Karpas-422 (cell line): ENCODE data around the gene KIAA0319L. TPM values are rescaled to one million over a fixed set of nuclear protein-coding genes. Genes with fewer than 3 reads are reported as not detected.
A peak's percentile ranks its signal among the peaks of the same experiment; 100 is the strongest.

Source experiments
- DNase-seq: peaks from one replicate; pipeline ENCODE4 v3.0.0-alpha.2; 2015
- H2AFZ ChIP-seq: fragments of 200-600 bp; sonication (generic); 2 replicates; pipeline ENCODE4 v1.6.1; 2014; ENCODE audit warnings: antibody characterized with exemption, low read length, mixed read lengths
- H3K27ac ChIP-seq: fragments of 200-600 bp; sonication (generic); 2 replicates; pipeline ENCODE4 v1.5.1; 2014; ENCODE audit warnings: mild to moderate bottlenecking, low read length, moderate library complexity
- H3K27me3 ChIP-seq: fragments of 200-600 bp; sonication (generic); 2 replicates; pipeline ENCODE4 v1.6.1; 2014; ENCODE audit warnings: low read length, mixed read lengths
- H3K36me3 ChIP-seq: fragments of 200-600 bp; sonication (generic); 2 replicates; pipeline ENCODE4 v1.6.1; 2014; ENCODE audit warnings: low read length, mixed read lengths; ENCODE audit not compliant: insufficient read depth
- H3K4me1 ChIP-seq: fragments of 200-600 bp; sonication (generic); 2 replicates; pipeline ENCODE4 v1.6.1; 2014; ENCODE audit warnings: mild to moderate bottlenecking, low read length, mixed read lengths
- H3K4me2 ChIP-seq: fragments of 200-600 bp; sonication (generic); 2 replicates; pipeline ENCODE4 v1.6.1; 2014; ENCODE audit warnings: low read length, low read depth, mild to moderate bottlenecking; ENCODE audit not compliant: poor library complexity, severe bottlenecking
- H3K4me3 ChIP-seq: fragments of 200-600 bp; sonication (generic); 2 replicates; pipeline ENCODE4 v1.5.1; 2014; ENCODE audit warnings: mild to moderate bottlenecking, antibody characterized with exemption, low read length, mixed read lengths
- H3K79me2 ChIP-seq: fragments of 200-600 bp; sonication (generic); 2 replicates; pipeline ENCODE4 v1.6.1; 2014; ENCODE audit warnings: mild to moderate bottlenecking, low read length, mixed read lengths
- H3K9ac ChIP-seq: fragments of 200-600 bp; sonication (generic); 2 replicates; pipeline ENCODE4 v1.6.0; 2014; ENCODE audit warnings: low read length
- H3K9me2 ChIP-seq: fragments of 200-600 bp; sonication (generic), shearing (Covaris generic); replicated peaks from 2 replicates; pipeline ENCODE4 v1.6.0; 2014; ENCODE audit warnings: mild to moderate bottlenecking, low read length, moderate library complexity; ENCODE audit not compliant: insufficient read depth
- H3K9me3 ChIP-seq: fragments of 300-700, 200-600 bp; sonication (generic); 2 replicates; pipeline ENCODE4 v1.6.1; 2014; ENCODE audit warnings: low read length, mixed read lengths
- H4K20me1 ChIP-seq: fragments of 200-600 bp; sonication (generic); 2 replicates; pipeline ENCODE4 v1.6.1; 2014; ENCODE audit warnings: mild to moderate bottlenecking, antibody characterized with exemption, low read length, low read depth; ENCODE audit not compliant: insufficient read depth
- total RNA-seq: library from RNA; depleted of rRNA; stranded (reverse); fragments of >200 nt; shearing (Covaris generic); gene quantifications from 2 replicates; pipeline ENCODE4 v1.2.3, GENCODE V29; 2014; ENCODE audit warnings: low replicate concordance; rRNA removed

KIAA0319L gene
- 34.0 and 53.6 TPM in 2 replicates for total RNA-seq

GRCh38 chr1:35557118-35557610 lies at the start of gene KIAA0319L:
KIAA0319L (minus strand) TSS chr1:35557403; CDS start chr1:35554491, 2,912 bp downstream.
- peak; percentile 90 for DNase-seq
- peaks cover 37% of the 10 kb centered on the region for H3K4me1 ChIP-seq

GRCh38 chr1:35605867-35606182 lies 48.6 kb upstream of the KIAA0319L start:
- Histone ChIP-seq H3K9me2 (no peaks in the 10 kb centered on the region), H3K79me2 (peaks cover 48% of the 10 kb centered on the region), H3K27ac (no peak overlapping the region), H2AFZ (no peak overlapping the region), H3K4me3 (no peak overlapping the region), H3K4me2 (no peak overlapping the region), H3K9ac (no peak overlapping the region), H3K4me1 (no peaks in the 10 kb centered on the region), H3K36me3 (peaks cover 57% of the 10 kb centered on the region), H3K27me3 (no peaks in the 10 kb centered on the region), H4K20me1 (0 out of 2 replicates have a peak, but pooled peaks cover 6% of the 10 kb centered on the region), H3K9me3 (no peaks in the 10 kb centered on the region)
- no peak for DNase-seq

More at GRCh38 chr1:35557118-35557610, at the start of gene KIAA0319L:
- Histone ChIP-seq H3K27me3 (no peaks in the 10 kb centered on the region), H3K4me2 (peak within 1 kb of the TSS; percentile 98), H3K9me2 (no peaks in the 10 kb centered on the region), H3K79me2 (peaks cover 61% of the 10 kb centered on the region), H3K9ac (peak within 1 kb of the TSS; percentile 94), H2AFZ (peak within 1 kb of the TSS; percentile 77; the same call in 1 of the 2 replicates), H3K9me3 (no peaks in the 10 kb centered on the region), H3K4me3 (peak within 1 kb of the TSS; percentile 96), H3K27ac (peak within 1 kb of the TSS; percentile 76), H3K36me3 (peaks cover 13% of the 10 kb centered on the region; the same call in 1 of the 2 replicates), H4K20me1 (peaks cover 4% of the 10 kb centered on the region; the same call in 1 of the 2 replicates)

GRCh38 chr1:35605071-35605866 lies 48.1 kb upstream of the KIAA0319L start:
- Histone ChIP-seq H3K9ac (no peak overlapping the region), H3K27me3 (no peaks in the 10 kb centered on the region), H2AFZ (no peak overlapping the region), H3K4me1 (no peaks in the 10 kb centered on the region), H3K79me2 (peaks cover 43% of the 10 kb centered on the region), H3K4me3 (no peak overlapping the region), H4K20me1 (0 out of 2 replicates have a peak, but pooled peaks cover 6% of the 10 kb centered on the region), H3K27ac (no peak overlapping the region), H3K36me3 (peaks cover 62% of the 10 kb centered on the region), H3K4me2 (no peak overlapping the region), H3K9me2 (no peaks in the 10 kb centered on the region), H3K9me3 (no peaks in the 10 kb centered on the region)
- DNase-seq, result no peak

GRCh38 chr1:35603941-35604340 lies 46.7 kb upstream of the KIAA0319L start:
- DNase-seq, result no peak
- no peaks in the 10 kb centered on the region for H3K9me3 ChIP-seq
- H3K79me2 ChIP-seq, result peaks cover 32% of the 10 kb centered on the region
- peaks cover 54% of the 10 kb centered on the region for H3K36me3 ChIP-seq
- no peaks in the 10 kb centered on the region for H3K4me1 ChIP-seq
- H2AFZ ChIP-seq, result no peak overlapping the region
- H3K9me2 ChIP-seq, result no peaks in the 10 kb centered on the region
- H3K4me3 ChIP-seq, result no peak overlapping the region
- no peak overlapping the region for H3K27ac ChIP-seq
- H3K4me2 ChIP-seq, result no peak overlapping the region
- no peak overlapping the region for H3K9ac ChIP-seq
- 0 out of 2 replicates have a peak, but pooled peaks cover 6% of the 10 kb centered on the region for H4K20me1 ChIP-seq
- H3K27me3 ChIP-seq, result no peaks in the 10 kb centered on the region

- no peak for DNase-seq
- Histone ChIP-seq H3K4me3 (no peak overlapping the region), H3K4me1 (no peaks in the 10 kb centered on the region), H3K27ac (no peak overlapping the region), H3K9me3 (no peaks in the 10 kb centered on the region), H3K36me3 (peaks cover 49% of the 10 kb centered on the region), H3K79me2 (peaks cover 28% of the 10 kb centered on the region), H3K9me2 (no peaks in the 10 kb centered on the region), H3K4me2 (no peak overlapping the region), H3K27me3 (no peaks in the 10 kb centered on the region), H2AFZ (no peak overlapping the region), H4K20me1 (0 out of 2 replicates have a peak, but pooled peaks cover 6% of the 10 kb centered on the region), H3K9ac (no peak overlapping the region)
Observed at GRCh38 chr1:35603468-35603867, 46.3 kb upstream of the KIAA0319L start.

GRCh38 chr1:35600593-35600992 lies 43.4 kb upstream of the KIAA0319L start:
- no peaks in the 10 kb centered on the region for H3K4me1 ChIP-seq

GRCh38 chr1:35599411-35599810 lies 42.2 kb upstream of the KIAA0319L start:
- H3K9me2 ChIP-seq, result no peaks in the 10 kb centered on the region
- no peaks in the 10 kb centered on the region for H4K20me1 ChIP-seq
- H3K4me1 ChIP-seq, result no peaks in the 10 kb centered on the region
- H3K9me3 ChIP-seq, result no peaks in the 10 kb centered on the region
- H2AFZ ChIP-seq, result no peak overlapping the region
- no peaks in the 10 kb centered on the region for H3K79me2 ChIP-seq
- H3K4me2 ChIP-seq, result no peak overlapping the region
- no peak overlapping the region for H3K9ac ChIP-seq
- DNase-seq, result no peak
- H3K27me3 ChIP-seq, result no peaks in the 10 kb centered on the region
- peaks cover 24% of the 10 kb centered on the region; the same call in 1 of the 2 replicates for H3K36me3 ChIP-seq
- H3K27ac ChIP-seq, result no peak overlapping the region
- H3K4me3 ChIP-seq, result no peak overlapping the region

More at GRCh38 chr1:35600593-35600992, 43.4 kb upstream of the KIAA0319L start:
- Histone ChIP-seq H3K27ac (no peak overlapping the region), H3K36me3 (peaks cover 33% of the 10 kb centered on the region; the same call in 1 of the 2 replicates), H3K27me3 (no peaks in the 10 kb centered on the region), H3K4me2 (no peak overlapping the region), H3K9me2 (no peaks in the 10 kb centered on the region), H3K79me2 (peaks cover 4% of the 10 kb centered on the region), H3K9ac (no peak overlapping the region), H3K9me3 (no peaks in the 10 kb centered on the region), H4K20me1 (0 out of 2 replicates have a peak, but pooled peaks cover 2% of the 10 kb centered on the region), H2AFZ (no peak overlapping the region), H3K4me3 (no peak overlapping the region)
- DNase-seq, result no peak

- no peak overlapping the region for H3K4me2 ChIP-seq
- H3K27ac ChIP-seq, result no peak overlapping the region
- H3K9ac ChIP-seq, result no peak overlapping the region
- H3K4me3 ChIP-seq, result no peak overlapping the region
- no peaks in the 10 kb centered on the region for H3K4me1 ChIP-seq
- no peak for DNase-seq
- H2AFZ ChIP-seq, result no peak overlapping the region
- H3K36me3 ChIP-seq, result peaks cover 24% of the 10 kb centered on the region; the same call in 1 of the 2 replicates
- H4K20me1 ChIP-seq, result no peaks in the 10 kb centered on the region
- H3K79me2 ChIP-seq, result no peaks in the 10 kb centered on the region
- H3K9me3 ChIP-seq, result no peaks in the 10 kb centered on the region
- H3K27me3 ChIP-seq, result no peaks in the 10 kb centered on the region
- H3K9me2 ChIP-seq, result no peaks in the 10 kb centered on the region
Observed at GRCh38 chr1:35598895-35599294, 41.7 kb upstream of the KIAA0319L start.
